T-helper 17 cell (primary cell): ENCODE measurements around the gene ARSG. TPM values are rescaled to one million over a fixed set of nuclear protein-coding genes. Genes with fewer than 3 reads are reported as not detected.

ENCODE experiments used
- ATAC-seq: fragments of 150-1000 bp; cut with Tn5 transposase; 2 replicates; pipeline ENCODE4 v1.10.0; 2021; ENCODE audit warnings: mild to moderate bottlenecking, moderate library complexity
- DNase-seq, 3 donors: peaks; one replicate each; pipeline versions ENCODE4 v3.0.0 to v3.0.0-alpha.2; 2020 to 2021
- H3K9me3 ChIP-seq: one replicate; pipeline ENCODE4 v1.7.0; 2013; ENCODE audit warnings: low read length, mild to moderate bottlenecking; ENCODE audit not compliant: control insufficient read depth, poor library complexity, severe bottlenecking
- H3K27ac Mint-ChIP-seq: one replicate; pipeline ENCODE4 v1.8.0; 2022; ENCODE audit warnings: mild to moderate bottlenecking, moderate library complexity, mixed read lengths
- H3K27me3 Mint-ChIP-seq: one replicate; pipeline ENCODE4 v1.8.0; 2022; ENCODE audit warnings: mixed read lengths
- H3K36me3 Mint-ChIP-seq: one replicate; pipeline ENCODE4 v1.8.0; 2022; ENCODE audit warnings: low read depth, mixed read lengths
- H3K4me1 Mint-ChIP-seq: one replicate; pipeline ENCODE4 v1.8.0; 2022; ENCODE audit warnings: mild to moderate bottlenecking, mixed read lengths
- H3K4me3 Mint-ChIP-seq: one replicate; pipeline ENCODE4 v1.8.0; 2022; ENCODE audit warnings: mild to moderate bottlenecking, moderate library complexity, mixed read lengths
- total RNA-seq, 4 donors: library from RNA in 2 of 4; stranded (reverse) in 2 of 4; gene quantifications; one replicate each; pipeline ENCODE4 v1.2.3 and lab custom pipeline; 2022 to 2026

The ARSG gene
- total RNA-seq, 2 donors from 2014 or later = 17.2 to 22.4 TPM

GRCh38 chr17:68290268-68290954 lies 884 bp upstream of the ARSG start:
- no peaks in the 10 kb centered on the region for H3K9me3 ChIP-seq
- H3K4me3 Mint-ChIP-seq = peak overlapping the region; percentile 98
- peaks cover 46% of the 10 kb centered on the region for H3K4me1 Mint-ChIP-seq
- H3K27ac Mint-ChIP-seq = peak overlapping the region; percentile 98
- H3K27me3 Mint-ChIP-seq = no peaks in the 10 kb centered on the region
- ATAC-seq (peak; percentile 21), DNase-seq (peak; percentile 49 to 63 (median 57))
- H3K36me3 Mint-ChIP-seq = no peaks in the 10 kb centered on the region

GRCh38 chr17:68291836-68292688 lies 767 bp downstream of the ARSG start:
- H3K4me3 Mint-ChIP-seq = peak overlapping the region; percentile 98
- no peaks in the 10 kb centered on the region for H3K36me3 Mint-ChIP-seq

GRCh38 chr17:68292689-68293040 lies 1.4 kb downstream of the ARSG start:
- no peaks in the 10 kb centered on the region for H3K36me3 Mint-ChIP-seq
- no peak for ATAC-seq
- H3K27me3 Mint-ChIP-seq = no peaks in the 10 kb centered on the region
- peaks cover 56% of the 10 kb centered on the region for H3K4me1 Mint-ChIP-seq
- peak overlapping the region; percentile 89 for H3K27ac Mint-ChIP-seq
- peak overlapping the region; percentile 98 for H3K4me3 Mint-ChIP-seq
- no peak for DNase-seq
- H3K9me3 ChIP-seq = no peaks in the 10 kb centered on the region

More at GRCh38 chr17:68291836-68292688, 767 bp downstream of the ARSG start:
- Mint-ChIP-seq H3K27me3 (no peaks in the 10 kb centered on the region), H3K4me1 (peaks cover 55% of the 10 kb centered on the region), H3K27ac (peak overlapping the region; percentile 89)
- DNase-seq (peak; percentile 85 to 92 (median 85)), ATAC-seq (peak; percentile 76)
- no peaks in the 10 kb centered on the region for H3K9me3 ChIP-seq

- Mint-ChIP-seq H3K27ac (no peak overlapping the region), H3K4me1 (peaks cover 50% of the 10 kb centered on the region), H3K4me3 (no peak overlapping the region), H3K27me3 (no peaks in the 10 kb centered on the region), H3K36me3 (no peaks in the 10 kb centered on the region)
- ATAC-seq (no peak), DNase-seq (no peak)
- H3K9me3 ChIP-seq = no peaks in the 10 kb centered on the region
Observed at GRCh38 chr17:68293490-68294195, 2.3 kb downstream of the ARSG start.

- H3K4me3 Mint-ChIP-seq = no peak overlapping the region
- H3K4me1 Mint-ChIP-seq = peaks cover 46% of the 10 kb centered on the region
- DNase-seq (no peak), ATAC-seq (no peak)
- no peaks in the 10 kb centered on the region for H3K27me3 Mint-ChIP-seq
- H3K9me3 ChIP-seq = no peaks in the 10 kb centered on the region
- no peak overlapping the region for H3K27ac Mint-ChIP-seq
- H3K36me3 Mint-ChIP-seq = no peaks in the 10 kb centered on the region
Observed at GRCh38 chr17:68294196-68294555, 2.9 kb downstream of the ARSG start.

GRCh38 chr17:68294617-68295016 lies 3.3 kb downstream of the ARSG start:
- peak overlapping the region; percentile 63 for H3K27ac Mint-ChIP-seq
- peaks cover 2% of the 10 kb centered on the region for H3K36me3 Mint-ChIP-seq
- no peaks in the 10 kb centered on the region for H3K27me3 Mint-ChIP-seq
- H3K4me1 Mint-ChIP-seq = peaks cover 47% of the 10 kb centered on the region
- ATAC-seq (no peak), DNase-seq (no peak)
- H3K4me3 Mint-ChIP-seq = peak overlapping the region; percentile 47
- no peaks in the 10 kb centered on the region for H3K9me3 ChIP-seq

- Mint-ChIP-seq H3K27me3 (no peaks in the 10 kb centered on the region), H3K36me3 (peaks cover 2% of the 10 kb centered on the region), H3K27ac (peak overlapping the region; percentile 63), H3K4me1 (peaks cover 43% of the 10 kb centered on the region), H3K4me3 (peak overlapping the region; percentile 47)
- no peak for DNase-seq
- no peaks in the 10 kb centered on the region for H3K9me3 ChIP-seq
- ATAC-seq = no peak
Observed at GRCh38 chr17:68295086-68295485, 3.8 kb downstream of the ARSG start.

GRCh38 chr17:68296217-68297191 lies 5.2 kb downstream of the ARSG start:
- no peaks in the 10 kb centered on the region for H3K27me3 Mint-ChIP-seq

GRCh38 chr17:68297195-68297594 lies 5.9 kb downstream of the ARSG start:
- no peak for DNase-seq
- Mint-ChIP-seq H3K4me1 (peaks cover 42% of the 10 kb centered on the region), H3K27ac (peak overlapping the region; percentile 95), H3K27me3 (no peaks in the 10 kb centered on the region), H3K4me3 (peak overlapping the region; percentile 88), H3K36me3 (peaks cover 5% of the 10 kb centered on the region)
- ATAC-seq = peak; percentile 6
- no peaks in the 10 kb centered on the region for H3K9me3 ChIP-seq

More at GRCh38 chr17:68296217-68297191, 5.2 kb downstream of the ARSG start:
- H3K9me3 ChIP-seq = no peaks in the 10 kb centered on the region
- H3K4me1 Mint-ChIP-seq = peaks cover 40% of the 10 kb centered on the region
- DNase-seq (peak in 2 of 3 donors; percentile 33 to 43), ATAC-seq (peak; percentile 62)
- H3K36me3 Mint-ChIP-seq = peaks cover 2% of the 10 kb centered on the region
- peak overlapping the region; percentile 88 for H3K4me3 Mint-ChIP-seq
- H3K27ac Mint-ChIP-seq = peak overlapping the region; percentile 95

- no peak for DNase-seq
- H3K4me3 Mint-ChIP-seq = no peak overlapping the region
- no peaks in the 10 kb centered on the region for H3K27me3 Mint-ChIP-seq
- peaks cover 5% of the 10 kb centered on the region for H3K36me3 Mint-ChIP-seq
- H3K4me1 Mint-ChIP-seq = peaks cover 31% of the 10 kb centered on the region
- peak overlapping the region; percentile 95 for H3K27ac Mint-ChIP-seq
- ATAC-seq = no peak
- no peaks in the 10 kb centered on the region for H3K9me3 ChIP-seq
Observed at GRCh38 chr17:68298601-68299000, 7.3 kb downstream of the ARSG start.

- Mint-ChIP-seq H3K36me3 (peaks cover 5% of the 10 kb centered on the region), H3K27me3 (no peaks in the 10 kb centered on the region), H3K4me1 (peaks cover 28% of the 10 kb centered on the region), H3K27ac (no peak overlapping the region), H3K4me3 (no peak overlapping the region)
- no peak for DNase-seq
- H3K9me3 ChIP-seq = no peaks in the 10 kb centered on the region
- ATAC-seq = no peak
Observed at GRCh38 chr17:68299817-68300216, 8.5 kb downstream of the ARSG start.

GRCh38 chr17:68301438-68301959 lies 10.2 kb downstream of the ARSG start:
- no peak overlapping the region for H3K27ac Mint-ChIP-seq
- H3K9me3 ChIP-seq = no peaks in the 10 kb centered on the region
- peaks cover 5% of the 10 kb centered on the region for H3K36me3 Mint-ChIP-seq
- DNase-seq = no peak
- peaks cover 19% of the 10 kb centered on the region for H3K4me1 Mint-ChIP-seq
- H3K27me3 Mint-ChIP-seq = no peaks in the 10 kb centered on the region
- no peak overlapping the region for H3K4me3 Mint-ChIP-seq
- no peak for ATAC-seq
